Kidney epithelial cell (primary cell): ENCODE data around the gene GSPT1. TPM values are rescaled to one million over a fixed set of nuclear protein-coding genes. Genes with fewer than 3 reads are reported as not detected.
"Not testable (repeated sequence)": the region's sequence is repeated elsewhere in the genome, so short reads cannot be mapped to it uniquely, and the experiment has no call there.

Experiments used
- DNase-seq: peaks from one replicate; pipeline ENCODE4 v3.0.0-alpha.2; 2010; ENCODE audit warnings: low read depth
- H3K27me3 ChIP-seq: 2 replicates; pipeline ENCODE4 v1.6.0; 2011; ENCODE audit warnings: low read length; ENCODE audit not compliant: control insufficient read depth, insufficient read depth
- H3K36me3 ChIP-seq: 2 replicates; pipeline ENCODE4 v1.5.1; 2011; ENCODE audit warnings: low read length; ENCODE audit not compliant: control insufficient read depth, insufficient read depth
- H3K4me3 ChIP-seq: 2 replicates; pipeline ENCODE4 v1.5.1; 2011; ENCODE audit warnings: low read depth, mild to moderate bottlenecking, control low read depth, low read length
- total RNA-seq: library from RNA; depleted of rRNA; stranded (reverse); fragments of >200 nt; gene quantifications from 2 replicates; pipeline ENCODE4 v1.2.3, GENCODE V29; 2015
- TF ChIP-seq, protein P1 (sequence below): IDR thresholded peaks from 2 replicates; pipeline ENCODE4 v1.5.1; 2011; ENCODE audit warnings: mild to moderate bottlenecking, moderate library complexity, low read length, control low read depth, inconsistent platforms; ENCODE audit not compliant: insufficient read depth, poor library complexity, severe bottlenecking

GSPT1 gene
- total RNA-seq, 1 donor from 2014 or later, result 93.7 TPM

GRCh38 chr16:11833951-11834695, 81.6 kb downstream of the GSPT1 start:
- H3K36me3 ChIP-seq, result no peaks in the 10 kb centered on the region
- TF ChIP-seq, protein P1, sequence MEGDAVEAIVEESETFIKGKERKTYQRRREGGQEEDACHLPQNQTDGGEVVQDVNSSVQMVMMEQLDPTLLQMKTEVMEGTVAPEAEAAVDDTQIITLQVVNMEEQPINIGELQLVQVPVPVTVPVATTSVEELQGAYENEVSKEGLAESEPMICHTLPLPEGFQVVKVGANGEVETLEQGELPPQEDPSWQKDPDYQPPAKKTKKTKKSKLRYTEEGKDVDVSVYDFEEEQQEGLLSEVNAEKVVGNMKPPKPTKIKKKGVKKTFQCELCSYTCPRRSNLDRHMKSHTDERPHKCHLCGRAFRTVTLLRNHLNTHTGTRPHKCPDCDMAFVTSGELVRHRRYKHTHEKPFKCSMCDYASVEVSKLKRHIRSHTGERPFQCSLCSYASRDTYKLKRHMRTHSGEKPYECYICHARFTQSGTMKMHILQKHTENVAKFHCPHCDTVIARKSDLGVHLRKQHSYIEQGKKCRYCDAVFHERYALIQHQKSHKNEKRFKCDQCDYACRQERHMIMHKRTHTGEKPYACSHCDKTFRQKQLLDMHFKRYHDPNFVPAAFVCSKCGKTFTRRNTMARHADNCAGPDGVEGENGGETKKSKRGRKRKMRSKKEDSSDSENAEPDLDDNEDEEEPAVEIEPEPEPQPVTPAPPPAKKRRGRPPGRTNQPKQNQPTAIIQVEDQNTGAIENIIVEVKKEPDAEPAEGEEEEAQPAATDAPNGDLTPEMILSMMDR, result no peak
- no peaks in the 10 kb centered on the region for H3K27me3 ChIP-seq
- no peak for DNase-seq
- H3K4me3 ChIP-seq, result no peak overlapping the region

DNA sequence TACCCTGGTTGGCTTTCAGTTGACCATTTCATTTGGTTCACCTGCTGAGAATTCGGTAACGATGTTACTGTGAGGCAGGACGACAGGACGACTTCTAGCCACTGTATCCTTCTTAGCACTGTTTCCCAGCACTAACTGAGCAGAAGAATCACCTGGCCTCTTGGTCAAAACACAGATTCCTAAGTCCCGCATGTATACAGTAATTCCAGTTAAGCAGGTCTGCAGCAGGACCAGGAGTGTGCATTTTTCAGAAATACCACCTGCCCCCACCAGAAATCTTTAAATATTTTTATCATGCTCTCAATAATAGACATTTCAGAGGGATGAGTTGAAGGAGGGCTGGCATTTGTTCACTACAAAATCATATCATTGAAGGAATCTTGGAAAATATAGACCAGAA, 87.1 kb downstream of the GSPT1 start:
- no peak overlapping the region for H3K4me3 ChIP-seq
- no peak for DNase-seq
- no peaks in the 10 kb centered on the region for H3K36me3 ChIP-seq
- TF ChIP-seq, protein P1, result no peak
- no peaks in the 10 kb centered on the region for H3K27me3 ChIP-seq

GRCh38 chr16:11825520-11826165, 90.1 kb downstream of the GSPT1 start:
- H3K36me3 ChIP-seq, DNase-seq, H3K4me3 ChIP-seq, H3K27me3 ChIP-seq: not testable (repeated sequence)

- TF ChIP-seq, protein P1, result no peak
- H3K36me3 ChIP-seq, result no peaks in the 10 kb centered on the region
- DNase-seq, result no peak
- H3K27me3 ChIP-seq, result no peaks in the 10 kb centered on the region
- no peak overlapping the region for H3K4me3 ChIP-seq
These were observed 91.4 kb downstream of the GSPT1 start for GRCh38 chr16:11824362-11824761.

- not testable (repeated sequence) for DNase-seq, H3K27me3 ChIP-seq, H3K4me3 ChIP-seq, H3K36me3 ChIP-seq
These were observed 92.1 kb downstream of the GSPT1 start for GRCh38 chr16:11823645-11824044.

GRCh38 chr16:11819798-11820197, 96.0 kb downstream of the GSPT1 start:
- no peaks in the 10 kb centered on the region for H3K36me3 ChIP-seq
- no peaks in the 10 kb centered on the region for H3K27me3 ChIP-seq
- no peak overlapping the region for H3K4me3 ChIP-seq
- DNase-seq, result no peak
- TF ChIP-seq, protein P1, result no peak

DNA sequence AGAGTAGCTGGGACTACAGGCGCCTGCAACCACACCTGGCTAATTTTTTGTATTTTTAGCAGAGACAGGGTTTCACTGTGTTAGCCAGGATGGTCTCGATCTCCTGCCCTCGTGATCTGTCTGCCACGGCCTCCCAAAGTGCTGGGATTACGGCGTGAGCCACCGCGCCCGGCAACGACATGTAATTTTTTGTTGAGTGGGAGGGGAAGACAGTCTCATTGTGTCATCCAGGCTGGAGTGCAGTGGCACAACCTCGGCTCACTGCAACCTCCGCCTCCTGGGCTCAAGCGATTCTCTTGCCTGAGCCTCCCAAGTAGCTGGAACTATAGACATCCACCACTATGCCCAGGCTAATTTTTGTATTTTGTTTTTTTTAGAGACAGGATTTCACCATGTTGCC, 96.8 kb downstream of the GSPT1 start:
- DNase-seq, H3K4me3 ChIP-seq, H3K27me3 ChIP-seq, H3K36me3 ChIP-seq: not testable (repeated sequence)

Other genes with a start within 250 kb of the GSPT1 start
- gene SNN, start 247.5 kb downstream of the GSPT1 start, total RNA-seq, result 31.0 and 32.9 TPM in 2 replicates
- 35.1 and 36.1 TPM in 2 replicates for gene TXNDC11, start 173.1 kb downstream of the GSPT1 start, total RNA-seq
- 50.1 and 52.6 TPM in 2 replicates for gene ZC3H7A, start 118.7 kb downstream of the GSPT1 start, total RNA-seq
- 194 and 240 TPM in 2 replicates for gene RSL1D1, start 64.4 kb downstream of the GSPT1 start, total RNA-seq
- gene NPIPB2, start 26.1 kb upstream of the GSPT1 start, total RNA-seq, result 0.96 and 4.9 TPM in 2 replicates
- not detected in 2 replicates for gene TNFRSF17, start 49.3 kb upstream of the GSPT1 start, total RNA-seq
- gene SNX29, start 60.8 kb upstream of the GSPT1 start, total RNA-seq, result 13.3 and 15.7 TPM in 2 replicates